GM12864 (cell line): ENCODE results near the gene THSD4.
"Not testable (repeated sequence)": the region's sequence is repeated elsewhere in the genome, so short reads cannot be mapped to it uniquely, and the experiment has no call there.

Source experiments
- DNase-seq: peaks from one replicate; pipeline ENCODE4 v3.0.0-alpha.2; 2011; ENCODE audit warnings: low read depth
- H3K4me3 ChIP-seq: 2 replicates; pipeline ENCODE4 v1.5.1; 2011; ENCODE audit warnings: mild to moderate bottlenecking, low read depth, low read length, control low read depth
- CTCF ChIP-seq: IDR thresholded peaks from 2 replicates; pipeline ENCODE4 v1.5.1; 2011; ENCODE audit warnings: low read depth, mild to moderate bottlenecking, moderate library complexity, low read length, control low read depth, inconsistent platforms; ENCODE audit errors: missing control alignments

THSD4 gene

GRCh38 chr15:71125831-71126450 lies 10.7 kb downstream of the THSD4 start:
- H3K4me3 ChIP-seq: no peak overlapping the region
- TF ChIP-seq CTCF: peak; percentile 65
- no peak for DNase-seq

- no peak for TF ChIP-seq CTCF
- no peak for DNase-seq
- H3K4me3 ChIP-seq: no peak overlapping the region
Observed at GRCh38 chr15:71127083-71127482, 11.8 kb downstream of the THSD4 start.

GRCh38 chr15:71128159-71128558 lies 12.9 kb downstream of the THSD4 start:
- H3K4me3 ChIP-seq, DNase-seq: not testable (repeated sequence)

GRCh38 chr15:71128939-71129562 lies 13.8 kb downstream of the THSD4 start:
- no peak overlapping the region for H3K4me3 ChIP-seq
- no peak for DNase-seq
- no peak for TF ChIP-seq CTCF

- DNase-seq: no peak
- no peak overlapping the region for H3K4me3 ChIP-seq
- no peak for TF ChIP-seq CTCF
Observed at GRCh38 chr15:71129669-71130068, 14.4 kb downstream of the THSD4 start.

GRCh38 chr15:71131601-71132362 lies 16.5 kb downstream of the THSD4 start:
- no peak overlapping the region for H3K4me3 ChIP-seq
- TF ChIP-seq CTCF: no peak
- no peak for DNase-seq

GRCh38 chr15:71133747-71134472 lies 18.6 kb downstream of the THSD4 start:
- no peak for TF ChIP-seq CTCF
- DNase-seq: no peak

More at GRCh38 chr15:71133747-71134472, 18.6 kb downstream of the THSD4 start:
- H3K4me3 ChIP-seq: no peak overlapping the region
